Measurements from ENCODE around the gene TNP1. TPM values are rescaled to one million over a fixed set of nuclear protein-coding genes. Genes with fewer than 3 reads are reported as not detected.

The TNP1 gene
- total and polyA plus RNA-seq, 2 donors from 2014 or later = not detected

- H3K9me3 ChIP-seq (ENCODE audit: control insufficient read depth in 2 of 3, insufficient read depth in 1 of 3, low read length in 3 of 3) = peaks cover 0 to 2% (median 0%) of the 10 kb centered on the region in 3 donors
- intact Hi-C loops (cut with DNase I) = no loop called here
- no peak for TF ChIP-seq CTCF (IDR thresholded peaks at IDR 0.05; ENCODE audit: borderline replicate concordance, extremely low read depth, insufficient read depth)
- H3K27ac ChIP-seq (ENCODE audit: low read depth in 2 of 2, low read length in 2 of 2) = no peak overlapping the region
- no peaks in the 10 kb centered on the region for H3K36me3 ChIP-seq (ENCODE audit: control insufficient read depth in 2 of 3, insufficient read depth in 3 of 3, low read length in 3 of 3)
- FAIRE-seq (no peak), DNase-seq (peak in 1 of 5 donors; percentile 75)
- H3K4me1 ChIP-seq (ENCODE audit: control insufficient read depth in 2 of 3, insufficient read depth in 2 of 3, low read depth in 1 of 3, low read length in 3 of 3) = no peaks in the 10 kb centered on the region
- H3K4me3 ChIP-seq (ENCODE audit: low read length in 3 of 3) = no peak overlapping the region
- no peak overlapping the region for H3K9ac ChIP-seq (ENCODE audit: low read length in 3 of 3)
- no peaks in the 10 kb centered on the region for H3K27me3 ChIP-seq (ENCODE audit: control insufficient read depth, insufficient read depth, low read length)
These were observed 25.3 kb upstream of the TNP1 start for GRCh38 chr2:216885117-216885553.

- peaks cover 0 to 2% (median 0%) of the 10 kb centered on the region in 3 donors for H3K9me3 ChIP-seq (ENCODE audit: control insufficient read depth in 2 of 3, insufficient read depth in 1 of 3, low read length in 3 of 3)
- no peak overlapping the region for H3K9ac ChIP-seq (ENCODE audit: low read length in 3 of 3)
- H3K4me3 ChIP-seq (ENCODE audit: low read length in 3 of 3) = no peak overlapping the region
- no peak overlapping the region for H3K27ac ChIP-seq (ENCODE audit: low read depth in 2 of 2, low read length in 2 of 2)
- no peak for TF ChIP-seq CTCF (IDR thresholded peaks at IDR 0.05; ENCODE audit: borderline replicate concordance, extremely low read depth, insufficient read depth)
- FAIRE-seq (no peak), DNase-seq (no peak)
- no peaks in the 10 kb centered on the region for H3K27me3 ChIP-seq (ENCODE audit: control insufficient read depth, insufficient read depth, low read length)
- intact Hi-C loops (cut with DNase I) = no loop called here
- no peaks in the 10 kb centered on the region for H3K36me3 ChIP-seq (ENCODE audit: control insufficient read depth in 2 of 3, insufficient read depth in 3 of 3, low read length in 3 of 3)
- no peaks in the 10 kb centered on the region for H3K4me1 ChIP-seq (ENCODE audit: control insufficient read depth in 2 of 3, insufficient read depth in 2 of 3, low read depth in 1 of 3, low read length in 3 of 3)
These were observed 24.5 kb upstream of the TNP1 start for GRCh38 chr2:216884347-216884746.

- no peak overlapping the region for H3K27ac ChIP-seq (ENCODE audit: low read depth in 2 of 2, low read length in 2 of 2)
- no peaks in the 10 kb centered on the region for H3K9me3 ChIP-seq (ENCODE audit: control insufficient read depth in 2 of 3, insufficient read depth in 1 of 3, low read length in 3 of 3)
- DNase-seq (no peak), FAIRE-seq (no peak)
- H3K27me3 ChIP-seq (ENCODE audit: control insufficient read depth, insufficient read depth, low read length) = no peaks in the 10 kb centered on the region
- H3K36me3 ChIP-seq (ENCODE audit: control insufficient read depth in 2 of 3, insufficient read depth in 3 of 3, low read length in 3 of 3) = no peaks in the 10 kb centered on the region
- no peak overlapping the region for H3K4me3 ChIP-seq (ENCODE audit: low read length in 3 of 3)
- H3K9ac ChIP-seq (ENCODE audit: low read length in 3 of 3) = no peak overlapping the region
- H3K4me1 ChIP-seq (ENCODE audit: control insufficient read depth in 2 of 3, insufficient read depth in 2 of 3, low read depth in 1 of 3, low read length in 3 of 3) = no peaks in the 10 kb centered on the region
- intact Hi-C loops (cut with DNase I) = no loop called here
- no peak for TF ChIP-seq CTCF (IDR thresholded peaks at IDR 0.05; ENCODE audit: borderline replicate concordance, extremely low read depth, insufficient read depth)
These were observed 23.0 kb upstream of the TNP1 start for GRCh38 chr2:216882876-216883275.

GRCh38 chr2:216881411-216881810 lies 21.5 kb upstream of the TNP1 start:
- Histone ChIP-seq H3K9ac (ENCODE audit: low read length in 3 of 3) (no peak overlapping the region), H3K27ac (ENCODE audit: low read depth in 2 of 2, low read length in 2 of 2) (no peak overlapping the region), H3K4me3 (ENCODE audit: low read length in 3 of 3) (no peak overlapping the region), H3K4me1 (ENCODE audit: control insufficient read depth in 2 of 3, insufficient read depth in 2 of 3, low read depth in 1 of 3, low read length in 3 of 3) (no peaks in the 10 kb centered on the region), H3K27me3 (ENCODE audit: control insufficient read depth, insufficient read depth, low read length) (no peaks in the 10 kb centered on the region), H3K9me3 (ENCODE audit: control insufficient read depth in 2 of 3, insufficient read depth in 1 of 3, low read length in 3 of 3) (no peaks in the 10 kb centered on the region), H3K36me3 (ENCODE audit: control insufficient read depth in 2 of 3, insufficient read depth in 3 of 3, low read length in 3 of 3) (no peaks in the 10 kb centered on the region)
- DNase-seq (no peak), FAIRE-seq (no peak)
- no peak for TF ChIP-seq CTCF (IDR thresholded peaks at IDR 0.05; ENCODE audit: borderline replicate concordance, extremely low read depth, insufficient read depth)
- intact Hi-C loops (cut with DNase I) = no loop called here
